OCI-LY1 (cell line): ENCODE results near the gene KXD1.

Source experiments
- H2AFZ ChIP-seq: fragments of 200-600 bp; sonication (generic), shearing (Covaris generic); 2 replicates; pipeline ENCODE4 v1.6.0; 2014; ENCODE audit warnings: antibody characterized with exemption, mild to moderate bottlenecking, low read length
- H3F3A ChIP-seq: fragments of 200-600 bp; sonication (generic), shearing (Covaris generic); 2 replicates; pipeline ENCODE4 v1.6.0; 2014; ENCODE audit warnings: mild to moderate bottlenecking, antibody characterized with exemption, low read length, moderate library complexity; ENCODE audit not compliant: insufficient read depth
- H3K27ac ChIP-seq: fragments of 200-600 bp; sonication (generic); 2 replicates; pipeline ENCODE4 v1.5.1; 2014; ENCODE audit warnings: low read length, mixed run types, mild to moderate bottlenecking, low read depth; ENCODE audit not compliant: poor library complexity, severe bottlenecking
- H3K27me3 ChIP-seq: fragments of 200-600 bp; sonication (generic); 2 replicates; pipeline ENCODE4 v1.6.0; 2014; ENCODE audit warnings: antibody characterized with exemption, mild to moderate bottlenecking, low read length, moderate library complexity; ENCODE audit not compliant: insufficient read depth
- H3K36me3 ChIP-seq: fragments of 200-600 bp; sonication (generic); 2 replicates; pipeline ENCODE4 v1.6.1; 2014; ENCODE audit warnings: mild to moderate bottlenecking, antibody characterized with exemption, low read length, moderate library complexity, mixed read lengths; ENCODE audit not compliant: insufficient read depth
- H3K4me1 ChIP-seq: fragments of 200-600 bp; sonication (generic); 2 replicates; pipeline ENCODE4 v1.5.1; 2014; ENCODE audit warnings: mild to moderate bottlenecking, low read length, moderate library complexity; ENCODE audit not compliant: insufficient read depth, severe bottlenecking
- H3K4me2 ChIP-seq: fragments of 200-600 bp; sonication (generic), shearing (Covaris generic); 2 replicates; pipeline ENCODE4 v1.6.1; 2014; ENCODE audit warnings: low read length
- H3K4me3 ChIP-seq: fragments of 200-600 bp; sonication (generic); 2 replicates; pipeline ENCODE4 v1.5.1; 2014; ENCODE audit warnings: low read length, low read depth, mild to moderate bottlenecking, mixed read lengths; ENCODE audit not compliant: poor library complexity, severe bottlenecking
- H3K79me2 ChIP-seq: fragments of 200-600 bp; shearing (Covaris generic); 2 replicates; pipeline ENCODE4 v1.6.1; 2016; ENCODE audit warnings: mixed run types, low read length, mixed read lengths; ENCODE audit not compliant: insufficient read depth
- H3K9ac ChIP-seq: fragments of 200-600 bp; sonication (generic), shearing (Covaris generic); 2 replicates; pipeline ENCODE4 v1.6.1; 2014; ENCODE audit warnings: mild to moderate bottlenecking, low read length, mixed read lengths
- H3K9me2 ChIP-seq: fragments of 200-600 bp; sonication (generic), shearing (Covaris generic); 2 replicates; pipeline ENCODE4 v1.6.1; 2014; ENCODE audit warnings: low read depth, mild to moderate bottlenecking, low read length, mixed read lengths
- H3K9me3 ChIP-seq: fragments of 200-600 bp; shearing (Covaris generic); 2 replicates; pipeline ENCODE4 v1.6.1; 2014; ENCODE audit warnings: low read length, mixed read lengths
- H4K20me1 ChIP-seq: fragments of 200-600 bp; sonication (generic), shearing (Covaris generic); 2 replicates; pipeline ENCODE4 v1.6.0; 2016; ENCODE audit warnings: mild to moderate bottlenecking, low read length; ENCODE audit not compliant: insufficient read depth
- EZH2 ChIP-seq: fragments of 200-600 bp; sonication (generic), shearing (Covaris generic); IDR thresholded peaks from 2 replicates; pipeline ENCODE4 v1.8.0; 2017; ENCODE audit warnings: borderline replicate concordance, mixed run types, mild to moderate bottlenecking, antibody characterized with exemption, low read length, moderate library complexity, mixed read lengths
- TF ChIP-seq, protein P1 (sequence below): fragments of 200-600 bp; sonication (generic), shearing (Covaris generic); IDR thresholded peaks from 2 replicates; pipeline ENCODE4 v1.5.1; 2017; ENCODE audit warnings: mild to moderate bottlenecking, antibody characterized with exemption, low read length, moderate library complexity, mixed read lengths

Gene KXD1

DNA sequence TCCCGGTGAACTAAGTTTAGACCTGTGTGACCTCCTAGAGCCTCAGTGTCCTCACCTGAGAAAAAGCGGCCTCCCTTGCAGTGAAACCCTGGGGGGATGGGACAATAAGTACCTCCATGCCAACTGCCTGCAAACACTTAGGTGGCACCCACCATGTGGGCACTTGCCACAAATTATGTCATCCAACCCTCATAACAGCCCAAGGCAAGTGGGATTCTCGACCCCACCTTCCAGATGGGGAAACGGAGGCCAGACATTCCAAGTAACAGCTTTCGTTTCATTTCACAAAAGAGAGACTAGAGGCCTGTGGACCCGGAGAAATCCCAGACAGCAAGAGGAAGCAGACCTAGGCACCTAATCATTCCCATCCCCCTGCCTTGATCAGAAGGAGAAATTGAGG lies 37.8 kb downstream of the KXD1 start:
- TF ChIP-seq, protein P1, sequence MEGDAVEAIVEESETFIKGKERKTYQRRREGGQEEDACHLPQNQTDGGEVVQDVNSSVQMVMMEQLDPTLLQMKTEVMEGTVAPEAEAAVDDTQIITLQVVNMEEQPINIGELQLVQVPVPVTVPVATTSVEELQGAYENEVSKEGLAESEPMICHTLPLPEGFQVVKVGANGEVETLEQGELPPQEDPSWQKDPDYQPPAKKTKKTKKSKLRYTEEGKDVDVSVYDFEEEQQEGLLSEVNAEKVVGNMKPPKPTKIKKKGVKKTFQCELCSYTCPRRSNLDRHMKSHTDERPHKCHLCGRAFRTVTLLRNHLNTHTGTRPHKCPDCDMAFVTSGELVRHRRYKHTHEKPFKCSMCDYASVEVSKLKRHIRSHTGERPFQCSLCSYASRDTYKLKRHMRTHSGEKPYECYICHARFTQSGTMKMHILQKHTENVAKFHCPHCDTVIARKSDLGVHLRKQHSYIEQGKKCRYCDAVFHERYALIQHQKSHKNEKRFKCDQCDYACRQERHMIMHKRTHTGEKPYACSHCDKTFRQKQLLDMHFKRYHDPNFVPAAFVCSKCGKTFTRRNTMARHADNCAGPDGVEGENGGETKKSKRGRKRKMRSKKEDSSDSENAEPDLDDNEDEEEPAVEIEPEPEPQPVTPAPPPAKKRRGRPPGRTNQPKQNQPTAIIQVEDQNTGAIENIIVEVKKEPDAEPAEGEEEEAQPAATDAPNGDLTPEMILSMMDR: no peak
- no peak for TF ChIP-seq EZH2
- Histone ChIP-seq H3K4me3 (no peak overlapping the region), H2AFZ (no peak overlapping the region), H3K79me2 (no peaks in the 10 kb centered on the region), H3K4me2 (no peak overlapping the region), H3F3A (no peaks in the 10 kb centered on the region), H3K9me3 (no peaks in the 10 kb centered on the region), H3K27me3 (peaks cover 6% of the 10 kb centered on the region; the same call in 1 of the 2 replicates), H3K9ac (no peak overlapping the region), H4K20me1 (no peaks in the 10 kb centered on the region), H3K4me1 (peaks cover 24% of the 10 kb centered on the region), H3K27ac (no peak overlapping the region), H3K36me3 (no peaks in the 10 kb centered on the region), H3K9me2 (no peaks in the 10 kb centered on the region)

DNA sequence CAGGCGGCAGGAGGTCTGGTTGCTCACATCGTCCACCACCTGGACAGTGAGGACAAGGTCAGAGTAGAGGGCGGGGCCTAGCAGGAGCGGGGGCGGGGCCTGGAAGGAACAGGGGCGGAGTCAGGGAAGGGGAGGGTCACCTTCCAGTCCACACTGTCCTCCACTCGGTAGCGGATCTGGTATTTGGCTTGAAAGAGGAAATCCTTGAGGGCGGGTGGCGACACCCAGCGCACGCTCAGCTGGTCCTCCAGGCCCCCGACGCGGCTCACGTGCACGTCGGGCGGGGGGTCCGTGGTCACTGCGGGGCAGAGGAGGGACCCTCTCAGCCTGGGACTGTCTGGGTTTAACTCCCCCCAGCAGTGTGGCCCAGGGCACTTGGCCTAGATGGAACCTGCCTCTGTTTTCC lies 39.1 kb downstream of the KXD1 start:
- Histone ChIP-seq H3K27ac (no peak overlapping the region), H3K9ac (no peak overlapping the region), H3K79me2 (no peaks in the 10 kb centered on the region), H2AFZ (no peak overlapping the region), H4K20me1 (no peaks in the 10 kb centered on the region), H3K4me1 (peaks cover 17% of the 10 kb centered on the region), H3K36me3 (no peaks in the 10 kb centered on the region), H3F3A (no peaks in the 10 kb centered on the region), H3K4me3 (no peak overlapping the region), H3K27me3 (peaks cover 6% of the 10 kb centered on the region; the same call in 1 of the 2 replicates), H3K4me2 (no peak overlapping the region), H3K9me2 (no peaks in the 10 kb centered on the region), H3K9me3 (no peaks in the 10 kb centered on the region)
- TF ChIP-seq, protein P1: no peak
- TF ChIP-seq EZH2: no peak

DNA sequence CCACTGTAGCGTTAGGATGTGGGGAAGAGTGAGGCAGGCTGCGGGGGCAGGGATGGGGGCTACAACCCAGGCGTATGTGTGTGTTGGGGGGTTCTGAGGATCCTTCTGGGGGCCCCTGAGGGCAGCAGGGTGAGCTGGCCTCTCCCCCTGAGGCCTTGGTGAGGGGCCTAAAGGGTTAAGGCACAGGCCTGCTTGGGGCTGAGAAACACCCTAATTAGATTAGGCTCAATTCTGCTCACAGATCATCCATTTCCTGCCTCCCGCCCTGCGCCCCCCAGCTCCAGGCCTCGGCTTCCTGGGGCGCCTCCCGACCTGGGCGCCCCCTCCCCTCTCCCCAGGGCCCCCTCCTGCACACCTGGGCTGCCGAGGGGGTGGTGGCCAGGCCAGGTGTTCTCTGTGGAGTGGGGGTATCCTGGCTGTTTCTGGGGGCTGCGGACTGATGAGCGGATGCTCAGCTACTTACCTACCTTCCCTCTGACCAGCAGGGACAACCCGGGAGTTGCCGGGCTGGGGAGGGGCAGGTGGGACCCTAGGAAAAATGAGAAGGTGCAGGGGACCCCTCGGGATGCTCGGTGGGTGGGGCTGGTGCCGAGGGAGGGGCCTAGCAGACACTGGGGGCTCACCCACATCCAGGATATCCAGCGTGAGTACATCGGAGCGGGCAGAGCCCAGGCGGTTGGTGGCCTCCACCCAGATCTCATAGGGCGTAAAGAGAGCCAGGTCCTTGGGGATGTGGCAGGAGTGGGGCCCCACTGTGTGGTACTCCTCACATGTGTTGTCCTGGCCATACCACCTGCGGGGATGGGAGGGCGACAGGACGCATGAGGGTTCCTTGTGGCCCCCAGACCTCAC lies 40.4 kb downstream of the KXD1 start:
- Histone ChIP-seq H2AFZ (no peak overlapping the region), H3K79me2 (no peaks in the 10 kb centered on the region), H3K9me2 (no peaks in the 10 kb centered on the region), H3K9me3 (no peaks in the 10 kb centered on the region), H3K27me3 (peaks cover 6% of the 10 kb centered on the region; the same call in 1 of the 2 replicates), H3K4me1 (peaks cover 14% of the 10 kb centered on the region), H3K4me3 (no peak overlapping the region), H4K20me1 (no peaks in the 10 kb centered on the region), H3K9ac (no peak overlapping the region), H3K4me2 (no peak overlapping the region), H3K27ac (no peak overlapping the region), H3F3A (no peaks in the 10 kb centered on the region), H3K36me3 (no peaks in the 10 kb centered on the region)
- TF ChIP-seq, protein P1: no peak
- no peak for TF ChIP-seq EZH2
